Body of pancreas (tissue), 4 donors: ENCODE data around the gene CDK14. TPM values are rescaled to one million over a fixed set of nuclear protein-coding genes. Genes with fewer than 3 reads are reported as not detected.
"Not testable (repeated sequence)": the region's sequence is repeated elsewhere in the genome, so short reads cannot be mapped to it uniquely, and the experiment has no call there.

Experiments
- ATAC-seq: fragments of 150-250 bp; one replicate; pipeline ENCODE4 v1.9.1; 2016
- DNase-seq, 4 donors: peaks; one replicate each; pipeline ENCODE4 v3.0.0-alpha.2; 2019
- H3K27ac ChIP-seq, 4 donors: fragments of 200-600 bp; sonication (generic); 1 replicate in 3 of 4; 2 replicates in 1 of 4; pipeline versions ENCODE4 v1.5.1 to v1.6.1; 2016 to 2019; ENCODE audit warnings: mild to moderate bottlenecking in 1 of 4, mixed read lengths in 1 of 4, moderate library complexity in 1 of 4
- H3K27me3 ChIP-seq, 2 donors: fragments of 200-600 bp; sonication (generic); one replicate each; pipeline ENCODE4 v1.6.0; 2016; ENCODE audit warnings: mild to moderate bottlenecking in 1 of 2
- H3K36me3 ChIP-seq, 2 donors: fragments of 200-600 bp; sonication (generic); replicated peaks in 1 of 2; 2 replicates each; pipeline ENCODE4 v1.5.1; 2016; ENCODE audit warnings: low read depth in 2 of 2; ENCODE audit not compliant: insufficient read depth in 1 of 2
- H3K4me1 ChIP-seq: fragments of 200-600 bp; sonication (generic); one replicate; pipeline ENCODE4 v1.6.0; 2016
- H3K4me3 ChIP-seq, 2 donors: fragments of 200-600 bp; sonication (generic); 1 replicate in 1 of 2; 2 replicates in 1 of 2; pipeline ENCODE4 v1.5.1; 2016 to 2019
- H3K9me3 ChIP-seq, 3 donors: fragments of 200-600 bp; sonication (generic); 1 replicate in 2 of 3; 2 replicates in 1 of 3; pipeline ENCODE4 v1.5.1; 2016
- CTCF ChIP-seq, 7 experiments: fragments of 450-650 bp in 4 of 7; fragments of 200-600 bp in 3 of 7; sonication (generic) in 3 of 7; IDR thresholded peaks; one replicate each; pipeline ENCODE4 v1.5.1; 2016 to 2019; ENCODE audit warnings: antibody characterized with exemption in 7 of 7
- POLR2A ChIP-seq, 3 donors: fragments of 450-650 bp; IDR thresholded peaks; one replicate each; pipeline ENCODE4 v1.6.1; 2016; ENCODE audit warnings: antibody characterized with exemption in 3 of 3, mild to moderate bottlenecking in 2 of 3
- WGBS, 2 donors: methylation state at CpG; one replicate each; pipeline ENCODE4 v1.1.5; 2017; 5-methylcytosine and 5-hydroxymethylcytosine counted together
- intact Hi-C: fragments of 100-400 bp; cut with DNase I; formaldehyde crosslinking; loops from one replicate; pipeline ENCODE4 v1.15.1; 2023
- total RNA-seq, 2 donors: library from RNA; depleted of rRNA; stranded (reverse); fragments of >200 nt; gene quantifications; one replicate each; pipeline ENCODE4 v1.1.0, GENCODE V29; 2016

CDK14 gene
- total RNA-seq, 2 donors from 2014 or later, result 21.8 to 35.6 TPM

DNA sequence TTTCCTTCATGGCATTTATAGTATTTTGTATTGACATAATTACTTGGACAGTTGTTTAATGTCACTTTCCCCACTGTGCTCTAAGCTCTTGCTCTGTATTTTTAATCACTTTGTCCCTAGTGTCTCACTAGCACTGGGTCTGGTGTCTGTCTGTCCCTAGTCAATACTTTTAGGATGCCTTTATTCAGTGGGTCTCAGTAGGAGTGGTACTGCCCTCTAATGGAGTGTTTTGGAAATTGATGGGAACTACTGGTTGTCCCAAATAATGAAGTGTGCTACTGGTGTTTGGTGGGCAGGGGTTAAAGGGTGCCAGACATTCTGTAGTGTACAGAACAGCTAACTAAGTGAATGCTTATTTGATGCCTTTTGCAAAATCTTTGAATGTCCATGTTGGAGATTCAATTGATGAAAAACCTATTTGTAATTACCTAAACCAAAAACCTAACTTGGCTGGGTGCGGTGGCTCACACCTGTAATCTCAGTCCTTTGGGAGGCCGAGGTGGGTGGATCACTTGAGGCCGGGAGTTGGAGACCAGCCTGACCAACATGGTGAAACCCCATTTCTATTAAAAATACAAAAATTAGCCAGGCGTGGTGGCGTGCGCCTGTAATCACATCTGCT is 33.3 kb downstream of the CDK14 start:
- TF ChIP-seq CTCF (IDR thresholded peaks at IDR 0.05) (peak in 6 of 7 experiments; percentile 38 to 64 (median 52)), POLR2A (IDR thresholded peaks at IDR 0.05) (no peak)
- ATAC-seq, result peak; percentile 45

DNA sequence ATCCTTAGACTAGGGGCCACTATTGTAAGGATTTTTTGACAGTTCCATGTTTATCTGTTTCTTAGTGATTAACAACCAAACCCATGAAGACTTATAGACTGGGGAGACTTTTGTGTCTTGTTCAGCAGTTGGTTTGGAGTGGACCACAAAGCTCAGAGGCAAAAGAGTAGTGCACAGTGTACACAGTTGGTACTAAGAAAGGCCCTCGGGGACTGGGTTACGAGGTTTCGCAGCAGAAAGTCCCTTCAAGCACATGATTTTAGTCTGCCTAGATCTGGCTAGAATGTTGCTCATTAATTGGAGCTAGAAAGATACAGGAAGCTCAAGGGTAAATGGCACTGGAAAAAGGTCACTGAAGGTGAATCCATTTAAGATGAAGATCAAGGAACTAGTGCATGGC is 35.4 kb downstream of the CDK14 start:
- no peaks in the 10 kb centered on the region for H3K36me3 ChIP-seq
- H3K4me1 ChIP-seq, result no peaks in the 10 kb centered on the region
- no peaks in the 10 kb centered on the region for H3K9me3 ChIP-seq
- DNase-seq, result no peak
- intact Hi-C loops, result no loop called here
- H3K27ac ChIP-seq, result no peak overlapping the region
- no peaks in the 10 kb centered on the region for H3K27me3 ChIP-seq
- no peak for ATAC-seq
- no peak for TF ChIP-seq POLR2A (IDR thresholded peaks at IDR 0.05)
- no peak for TF ChIP-seq CTCF (IDR thresholded peaks at IDR 0.05)
- WGBS, 2 donors, result 93 to 96% methylated on average over 3 of the region's 3 CpGs
- no peak overlapping the region for H3K4me3 ChIP-seq

More for the DNA sequence above, 33.3 kb downstream of the CDK14 start:
- peaks cover 8% of the 10 kb centered on the region for H3K4me1 ChIP-seq
- intact Hi-C loops, result no loop called here
- peak in 1 of 4 donors; percentile 28 for DNase-seq
- no peak overlapping the region for H3K4me3 ChIP-seq
- no peaks in the 10 kb centered on the region for H3K9me3 ChIP-seq
- no peaks in the 10 kb centered on the region for H3K36me3 ChIP-seq
- H3K27ac ChIP-seq, result no peak overlapping the region
- H3K27me3 ChIP-seq, result no peaks in the 10 kb centered on the region
- 91 to 93% methylated on average over 6 of the region's 6 CpGs for WGBS, 2 donors

DNA sequence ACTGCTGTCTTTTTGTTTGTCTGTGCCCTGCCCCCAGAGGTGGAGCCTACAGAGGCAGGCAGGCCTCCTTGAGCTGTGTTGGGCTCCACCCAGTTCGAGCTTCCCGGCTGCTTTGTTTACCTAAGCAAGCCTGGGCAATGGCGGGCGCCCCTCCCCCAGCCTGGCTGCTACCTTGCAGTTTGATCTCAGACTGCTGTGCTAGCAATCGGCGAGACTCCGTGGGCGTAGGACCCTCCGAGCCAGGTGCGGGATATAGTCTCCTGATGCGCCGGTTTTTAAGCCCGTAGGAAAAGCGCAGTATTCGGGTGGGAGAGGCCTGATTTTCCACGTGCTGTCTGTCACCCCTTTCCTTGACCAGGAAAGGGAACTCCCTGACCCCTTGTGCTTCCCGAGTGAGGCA is 43.6 kb downstream of the CDK14 start:
- intact Hi-C loops, H3K36me3 ChIP-seq, ATAC-seq, H3K9me3 ChIP-seq, H3K4me3 ChIP-seq, H3K4me1 ChIP-seq, DNase-seq, H3K27me3 ChIP-seq, H3K27ac ChIP-seq: not testable (repeated sequence)
- 83 to 98% methylated on average over 7 to 17 of the region's 17 CpGs for WGBS, 2 donors

DNA sequence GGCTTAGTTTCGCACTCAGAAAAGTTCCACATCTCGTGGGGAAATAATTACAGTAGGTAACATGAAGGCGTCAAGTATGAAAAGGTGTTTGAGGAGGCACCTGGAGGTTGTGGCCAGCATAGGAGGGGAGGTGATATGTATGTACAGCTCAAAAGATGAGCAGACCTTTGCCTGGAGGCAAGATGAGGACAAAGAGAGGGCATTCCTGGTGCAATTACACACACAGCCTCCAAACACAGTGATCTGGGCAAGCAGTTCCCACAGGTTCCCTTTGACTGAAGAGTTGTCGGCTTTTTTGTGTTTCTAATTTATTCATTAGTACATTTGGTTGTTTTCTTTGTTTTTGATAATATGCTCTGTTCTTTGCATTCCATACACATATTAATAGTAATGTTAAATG is 46.9 kb downstream of the CDK14 start:
- TF ChIP-seq CTCF (IDR thresholded peaks at IDR 0.05) (no peak), POLR2A (IDR thresholded peaks at IDR 0.05) (no peak)
- DNase-seq, result no peak
- 79 to 96% methylated on average over 4 of the region's 4 CpGs for WGBS, 2 donors
- Histone ChIP-seq H3K27me3 (no peaks in the 10 kb centered on the region), H3K9me3 (no peaks in the 10 kb centered on the region), H3K27ac (no peak overlapping the region), H3K36me3 (no peaks in the 10 kb centered on the region), H3K4me3 (no peak overlapping the region), H3K4me1 (no peaks in the 10 kb centered on the region)
- no peak for ATAC-seq
- intact Hi-C loops, result no loop called here

DNA sequence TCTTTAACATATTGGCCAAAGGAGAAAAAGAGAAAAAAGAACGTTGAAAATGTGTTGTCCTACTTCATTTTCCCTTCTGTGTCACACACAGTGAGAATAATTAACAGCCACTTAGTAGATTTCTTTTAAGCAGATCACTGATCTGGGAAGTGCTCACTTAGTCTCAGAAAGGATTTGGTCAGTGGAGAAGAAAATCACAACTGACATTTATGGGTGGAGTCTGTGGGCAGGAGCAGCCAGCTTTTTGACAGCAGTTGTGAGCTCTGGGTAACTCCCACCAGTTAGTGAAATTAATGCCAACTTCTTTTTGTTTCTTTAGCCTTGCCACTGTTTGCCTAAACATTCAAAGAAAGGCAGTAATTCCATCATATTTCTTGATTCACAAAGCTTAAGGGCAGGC is 49.7 kb downstream of the CDK14 start:
- H3K4me3 ChIP-seq, result no peak overlapping the region
- no peak for TF ChIP-seq CTCF (IDR thresholded peaks at IDR 0.05)
- no peak for TF ChIP-seq POLR2A (IDR thresholded peaks at IDR 0.05)
- DNase-seq (no peak), ATAC-seq (no peak)
- intact Hi-C loops, result no loop called here
- WGBS, 2 donors, result 52 to 57% methylated on average over 1 of the region's 1 CpG
- no peaks in the 10 kb centered on the region for H3K36me3 ChIP-seq
- no peaks in the 10 kb centered on the region for H3K27me3 ChIP-seq
- no peaks in the 10 kb centered on the region for H3K4me1 ChIP-seq
- H3K9me3 ChIP-seq, result no peaks in the 10 kb centered on the region
- no peak overlapping the region for H3K27ac ChIP-seq
